Medulla oblongata (tissue), 1 donor: Measurements from ENCODE around the gene OR6J1.
A peak's percentile ranks its signal among the peaks of the same experiment; 100 is the strongest.
"Not testable (repeated sequence)": the region's sequence is repeated elsewhere in the genome, so short reads cannot be mapped to it uniquely, and the experiment has no call there.

Experiments used
- DNase-seq: peaks from one replicate; pipeline ENCODE4 v3.0.0-alpha.2; 2015; ENCODE audit errors: extremely low spot score

Gene OR6J1

GRCh38 chr14:22650960-22651521 lies 6.9 kb upstream of the OR6J1 start:
- no peak for DNase-seq

GRCh38 chr14:22650046-22650739 lies 6.0 kb upstream of the OR6J1 start:
- DNase-seq: no peak

GRCh38 chr14:22648506-22648905 lies 4.4 kb upstream of the OR6J1 start:
- DNase-seq: no peak

DNA sequence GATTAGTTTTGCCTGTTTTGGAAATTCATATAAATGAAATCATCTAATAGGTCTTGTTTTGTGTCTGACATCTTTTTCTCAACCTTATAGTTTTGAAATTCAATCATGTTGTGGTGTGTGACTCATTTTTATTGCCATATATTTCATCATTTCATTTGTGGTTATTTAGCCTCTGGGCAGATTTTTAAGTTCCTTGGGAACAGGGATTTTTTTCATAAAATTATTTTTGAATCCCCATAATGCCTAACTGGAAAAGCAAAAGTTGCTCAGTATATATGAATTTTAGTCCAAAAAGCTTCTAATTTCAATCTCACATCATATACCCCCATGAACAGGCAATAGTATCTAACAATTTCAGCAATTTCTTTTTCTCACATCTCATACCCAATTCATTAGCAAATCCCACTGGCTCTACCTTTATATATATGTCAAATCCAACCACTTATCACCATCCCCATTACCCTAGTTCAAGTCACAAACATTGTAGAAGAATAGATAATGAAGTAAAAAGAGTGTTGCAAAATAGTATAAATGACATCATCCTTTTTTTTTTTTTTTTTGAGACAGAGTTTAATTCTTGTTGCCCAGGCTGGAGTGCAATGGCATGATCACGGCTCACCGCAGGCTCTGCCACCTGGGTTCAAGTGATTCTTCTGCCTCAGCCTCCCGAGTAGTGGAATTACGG lies 2.6 kb upstream of the OR6J1 start:
- DNase-seq: no peak

DNA sequence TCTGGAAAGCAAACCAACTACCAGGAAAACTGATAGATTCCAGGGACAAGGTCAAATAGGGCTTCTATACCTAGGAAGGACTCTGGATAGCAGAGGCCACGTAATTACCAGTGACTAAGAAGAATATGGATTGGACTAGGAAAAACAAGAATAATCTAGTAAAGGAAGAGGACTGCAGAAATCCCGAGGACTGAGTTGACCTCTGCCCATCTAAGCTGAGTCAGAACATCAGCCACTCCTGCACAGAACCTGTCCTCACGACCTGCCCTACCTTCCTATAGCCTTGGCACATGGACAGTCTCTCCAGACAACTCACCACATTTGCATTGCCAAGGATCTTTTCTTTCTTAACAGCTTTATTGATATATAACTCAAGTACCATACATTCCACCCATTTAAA lies 2.3 kb downstream of the OR6J1 start:
- no peak for DNase-seq

DNA sequence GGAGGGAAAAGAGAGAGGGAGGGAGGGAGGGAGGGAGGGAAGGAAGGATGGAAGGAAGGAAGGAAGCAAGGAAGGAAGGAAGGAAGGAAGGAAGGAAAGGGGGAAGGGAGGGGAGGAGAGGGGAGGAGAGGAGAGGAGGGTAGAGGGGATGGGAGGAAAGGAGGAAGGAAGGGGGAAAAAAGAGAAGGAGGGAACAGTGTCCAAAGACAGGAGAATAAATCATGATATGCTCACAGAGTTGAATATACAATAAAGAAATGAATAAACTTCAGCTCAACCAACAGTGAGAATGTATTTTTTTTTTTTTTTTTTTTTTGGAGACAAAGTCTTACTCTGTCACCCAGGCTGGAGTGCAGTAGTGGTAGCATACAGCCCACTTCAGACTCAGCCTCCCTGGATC lies 4.0 kb downstream of the OR6J1 start:
- DNase-seq: no peak

- not testable (repeated sequence) for DNase-seq
These were observed 8.2 kb downstream of the OR6J1 start for GRCh38 chr14:22635980-22636379.

DNA sequence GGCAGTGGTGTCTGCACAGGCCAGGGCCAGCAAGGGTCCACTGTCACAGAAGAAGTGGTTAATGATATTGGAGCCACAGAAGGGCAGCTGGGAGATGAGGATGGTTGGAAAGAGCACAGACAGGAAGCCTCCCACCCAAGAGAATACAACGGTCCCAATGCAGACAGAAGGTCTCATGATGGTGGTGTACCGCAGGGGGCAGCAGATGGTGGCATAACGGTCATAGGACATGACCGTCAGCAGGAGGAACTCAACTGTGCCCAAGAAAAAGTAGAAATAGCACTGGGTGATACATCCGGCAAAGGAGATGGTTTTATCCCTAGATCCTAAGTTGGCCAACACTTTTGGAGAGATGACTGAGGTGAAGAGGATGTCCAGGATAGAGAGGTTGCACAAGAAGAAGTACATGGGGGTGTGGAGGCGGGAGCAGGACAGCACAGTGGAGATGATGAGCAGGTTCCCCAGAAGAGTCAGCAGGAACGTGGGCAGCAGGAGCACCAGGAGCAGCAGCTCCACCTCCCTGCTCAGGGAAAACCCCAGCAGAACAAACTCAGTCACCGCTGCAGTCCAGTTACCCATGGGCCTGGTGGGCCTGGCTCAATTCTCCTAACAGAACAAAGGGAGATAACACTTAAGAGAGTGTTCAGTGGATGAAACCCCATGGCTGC lies 9.8 kb downstream of the OR6J1 start:
- DNase-seq: no peak

DNA sequence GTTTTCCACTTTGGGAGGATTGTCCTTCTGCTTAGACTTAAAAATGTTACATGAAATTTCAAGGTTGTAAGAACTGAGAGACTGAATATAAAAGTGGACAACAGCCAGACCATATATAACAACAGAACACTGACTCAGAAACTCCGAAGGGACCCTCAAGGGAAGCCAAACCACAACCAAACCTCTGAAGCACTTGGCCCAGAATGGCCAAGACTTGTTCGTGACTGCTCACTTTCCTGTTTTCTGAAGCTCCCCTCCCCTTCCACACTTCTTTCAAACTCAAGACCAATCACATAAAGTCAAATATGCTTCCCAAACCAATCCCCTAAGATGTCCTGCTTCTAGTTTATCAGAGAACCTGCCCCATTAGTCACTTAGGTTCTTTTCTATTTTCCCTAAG lies 13.7 kb downstream of the OR6J1 start:
- no peak for DNase-seq

DNA sequence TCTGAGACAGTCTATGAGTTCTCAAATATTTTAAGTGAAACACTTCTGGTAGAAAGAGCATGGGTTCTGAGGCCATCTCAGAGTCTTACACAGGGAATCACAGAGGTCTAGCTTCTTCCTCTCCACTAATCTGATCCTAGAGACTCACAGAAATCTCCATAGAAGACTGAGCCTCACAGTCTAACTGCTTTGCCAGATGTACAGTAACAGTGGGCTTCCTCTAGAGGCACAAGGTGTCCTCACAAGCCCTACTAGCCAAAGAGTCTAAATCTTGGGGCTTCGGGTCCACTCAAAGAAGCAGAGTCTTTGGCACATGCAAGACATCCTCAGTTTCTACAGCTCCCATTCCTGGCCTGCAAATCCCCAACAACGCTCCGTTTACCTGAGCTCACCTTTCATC lies 14.1 kb downstream of the OR6J1 start:
- DNase-seq: no peak

- DNase-seq: no peak
These were observed 14.8 kb downstream of the OR6J1 start for GRCh38 chr14:22629361-22629760.

GRCh38 chr14:22627506-22628263 lies 16.5 kb downstream of the OR6J1 start:
- DNase-seq: no peak

DNA sequence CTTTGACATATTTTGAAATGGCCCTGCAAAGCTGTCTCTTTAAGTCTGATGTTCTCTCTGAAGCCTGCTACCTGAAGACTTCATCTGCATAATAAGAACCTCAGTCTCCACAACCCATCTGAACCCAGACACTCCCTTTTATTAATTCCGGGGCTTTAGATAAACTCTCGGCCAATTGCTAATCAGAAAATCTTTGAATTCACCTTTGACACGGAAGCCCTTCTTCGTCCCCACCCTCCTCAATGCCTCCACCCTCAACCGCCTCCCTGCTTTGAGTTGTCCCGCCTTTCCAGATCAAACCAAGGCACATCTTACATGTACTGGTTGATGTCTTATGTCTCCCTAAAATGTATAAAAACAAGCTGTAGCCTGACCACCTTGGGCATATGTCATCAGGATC lies 17.6 kb downstream of the OR6J1 start:
- no peak for DNase-seq

GRCh38 chr14:22623047-22623446 lies 21.1 kb downstream of the OR6J1 start:
- DNase-seq: peak; percentile 17

DNA sequence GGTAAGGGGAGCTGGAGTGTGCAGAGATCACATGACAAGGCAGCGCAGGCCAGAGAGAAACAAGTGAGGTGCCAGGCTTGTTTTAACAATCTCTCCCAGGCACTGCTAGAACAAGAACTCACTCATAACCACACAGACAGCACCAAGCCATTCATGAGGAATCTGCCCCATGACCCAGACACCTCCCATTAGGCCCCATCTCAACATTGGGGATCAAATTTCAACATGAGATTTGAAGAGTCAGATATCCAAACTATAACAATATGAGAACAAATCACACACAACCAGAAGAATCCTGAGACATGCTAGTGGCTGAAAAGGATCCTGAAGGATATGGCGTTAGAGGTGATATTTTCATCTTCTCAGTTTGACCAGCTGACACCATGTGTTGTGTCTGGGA lies 21.9 kb downstream of the OR6J1 start:
- DNase-seq: no peak

DNA sequence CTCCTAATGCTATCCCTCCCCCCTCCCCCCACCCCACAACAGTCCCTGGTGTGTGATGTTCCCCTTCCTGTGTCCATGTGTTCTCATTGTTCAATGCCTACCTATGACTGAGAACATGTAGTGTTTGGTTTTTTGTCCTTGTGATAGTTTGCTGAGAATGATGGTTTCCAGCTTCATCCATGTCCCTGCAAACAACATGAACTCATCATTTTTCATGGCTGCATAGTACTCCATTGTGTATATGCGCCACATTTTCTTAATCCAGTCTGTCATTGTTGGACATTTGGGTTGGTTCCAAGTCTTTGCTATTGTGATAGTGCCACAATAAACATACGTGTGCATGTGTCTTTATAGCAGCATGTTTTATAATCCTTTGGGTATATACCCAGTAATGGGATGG lies 28.4 kb downstream of the OR6J1 start:
- DNase-seq: not testable (repeated sequence)

GRCh38 chr14:22614240-22614799 lies 29.8 kb downstream of the OR6J1 start:
- no peak for DNase-seq

GRCh38 chr14:22613736-22614239 lies 30.4 kb downstream of the OR6J1 start:
- DNase-seq: no peak

- no peak for DNase-seq
These were observed 31.0 kb downstream of the OR6J1 start for GRCh38 chr14:22613106-22613695.

DNA sequence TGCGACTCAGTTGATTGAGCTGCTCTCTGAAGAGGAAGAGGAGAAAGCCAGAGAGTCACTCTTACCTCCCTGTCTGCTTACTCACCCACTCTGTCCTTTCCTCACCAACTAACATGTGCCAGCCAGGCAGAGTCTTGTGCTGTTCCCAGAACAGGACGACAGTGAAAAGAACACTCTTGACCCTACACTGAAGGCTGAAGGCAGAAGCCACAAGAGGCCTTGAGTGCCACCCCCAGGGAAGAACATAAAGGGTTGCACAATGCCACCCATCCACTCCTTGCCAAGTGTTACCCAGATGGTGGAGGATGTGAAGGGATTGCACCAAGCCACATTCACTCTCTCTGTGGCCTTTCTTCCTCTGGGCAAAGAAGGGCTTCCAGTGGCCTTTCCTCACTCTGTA lies 33.2 kb downstream of the OR6J1 start:
- DNase-seq: no peak

- no peak for DNase-seq
These were observed 36.9 kb downstream of the OR6J1 start for GRCh38 chr14:22607291-22607690.
